Nephron (organoid): Measurements from ENCODE around the gene IL21R.

Experiments used
- H3K27ac Mint-ChIP-seq, 3 experiments: 2 replicates each; pipeline ENCODE4 v1.8.0; 2020; ENCODE audit warnings: mixed read lengths in 3 of 3, mild to moderate bottlenecking in 2 of 3, moderate library complexity in 1 of 3
- H3K27me3 Mint-ChIP-seq: 2 replicates; pipeline ENCODE4 v1.8.0; 2021; ENCODE audit warnings: low read depth, mild to moderate bottlenecking, moderate library complexity, mixed read lengths
- H3K36me3 Mint-ChIP-seq: 2 replicates; pipeline ENCODE4 v1.8.0; 2020; ENCODE audit warnings: low read depth, mixed read lengths
- H3K4me1 Mint-ChIP-seq: 2 replicates; pipeline ENCODE4 v1.8.0; 2020; ENCODE audit warnings: mixed read lengths
- H3K4me3 Mint-ChIP-seq, 3 experiments: 2 replicates each; pipeline ENCODE4 v1.8.0; 2020; ENCODE audit warnings: mild to moderate bottlenecking in 3 of 3, mixed read lengths in 3 of 3, moderate library complexity in 2 of 3
- H3K9me3 Mint-ChIP-seq: 2 replicates; pipeline ENCODE4 v1.8.0; 2020; ENCODE audit warnings: mixed read lengths
- CTCF ChIP-seq, 3 experiments: fragments of 200-600 bp; sonication (generic); IDR thresholded peaks; one replicate each; pipeline ENCODE4 v1.5.0; 2021; ENCODE audit warnings: antibody characterized with exemption in 3 of 3; ENCODE audit not compliant: unreplicated experiment in 3 of 3

The IL21R gene

GRCh38 chr16:27410761-27411160, 8.8 kb downstream of the IL21R start:
- Mint-ChIP-seq H3K9me3 (peaks cover 21% of the 10 kb centered on the region), H3K4me3 (no peak overlapping the region), H3K27me3 (peaks cover 11% of the 10 kb centered on the region), H3K4me1 (peaks cover 8% of the 10 kb centered on the region), H3K36me3 (no peaks in the 10 kb centered on the region), H3K27ac (no peak overlapping the region)
- TF ChIP-seq CTCF (IDR thresholded peaks at IDR 0.05; ENCODE audit: unreplicated experiment in 3 of 3), result no peak

GRCh38 chr16:27413956-27414355, 12.0 kb downstream of the IL21R start:
- no peak overlapping the region for H3K27ac Mint-ChIP-seq
- H3K9me3 Mint-ChIP-seq, result peaks cover 18% of the 10 kb centered on the region
- H3K36me3 Mint-ChIP-seq, result no peaks in the 10 kb centered on the region
- H3K27me3 Mint-ChIP-seq, result peaks cover 4% of the 10 kb centered on the region
- no peak for TF ChIP-seq CTCF (IDR thresholded peaks at IDR 0.05; ENCODE audit: unreplicated experiment in 3 of 3)
- no peaks in the 10 kb centered on the region for H3K4me1 Mint-ChIP-seq
- H3K4me3 Mint-ChIP-seq, result no peak overlapping the region

GRCh38 chr16:27414788-27415431, 12.9 kb downstream of the IL21R start:
- Mint-ChIP-seq H3K4me3 (no peak overlapping the region), H3K36me3 (no peaks in the 10 kb centered on the region), H3K27me3 (peaks cover 4% of the 10 kb centered on the region), H3K9me3 (peaks cover 18% of the 10 kb centered on the region), H3K4me1 (no peaks in the 10 kb centered on the region), H3K27ac (no peak overlapping the region)
- TF ChIP-seq CTCF (IDR thresholded peaks at IDR 0.05; ENCODE audit: unreplicated experiment in 3 of 3), result no peak

GRCh38 chr16:27417047-27417671, 15.2 kb downstream of the IL21R start:
- Mint-ChIP-seq H3K9me3 (peaks cover 24% of the 10 kb centered on the region), H3K4me1 (no peaks in the 10 kb centered on the region), H3K27me3 (peaks cover 3% of the 10 kb centered on the region), H3K27ac (no peak overlapping the region), H3K4me3 (no peak overlapping the region), H3K36me3 (no peaks in the 10 kb centered on the region)
- no peak for TF ChIP-seq CTCF (IDR thresholded peaks at IDR 0.05; ENCODE audit: unreplicated experiment in 3 of 3)

DNA sequence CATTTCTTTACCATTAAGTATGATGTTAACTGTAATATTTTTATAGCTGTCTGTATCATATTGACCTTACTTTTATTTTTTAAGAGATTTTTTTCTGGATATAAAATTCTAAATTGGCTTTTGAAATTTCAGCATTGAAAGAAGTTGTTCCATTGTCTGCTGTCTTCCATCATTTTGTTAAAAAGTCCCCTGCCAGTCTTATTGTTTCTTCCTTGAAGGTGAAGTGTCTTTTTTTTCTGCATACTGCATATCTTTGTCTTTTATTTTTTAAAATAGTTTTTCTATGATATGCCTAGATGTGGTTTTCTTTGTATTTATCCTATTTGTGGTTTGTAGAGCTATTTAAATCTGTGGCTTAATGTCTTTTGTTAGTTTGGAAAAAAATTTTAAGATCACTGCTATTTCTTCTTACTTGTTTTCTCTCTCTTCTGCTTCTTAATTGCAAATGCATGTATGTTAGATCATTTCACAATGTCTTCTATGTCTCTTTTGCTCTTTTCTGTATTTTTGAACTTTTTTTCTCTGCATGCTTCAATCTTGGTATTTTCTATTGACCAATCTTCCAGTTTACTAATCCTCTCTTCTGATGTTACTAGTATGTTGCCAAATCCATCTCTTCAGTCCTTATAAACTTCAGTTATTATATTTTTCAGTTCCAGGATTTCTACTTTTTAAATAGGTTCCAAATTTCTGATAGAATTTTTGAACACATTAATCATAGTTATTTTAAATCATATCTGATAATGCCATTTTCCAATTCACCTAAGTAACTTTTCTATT, 20.2 kb downstream of the IL21R start:
- Mint-ChIP-seq H3K27me3 (peaks cover 6% of the 10 kb centered on the region), H3K4me3 (no peak overlapping the region), H3K4me1 (no peaks in the 10 kb centered on the region), H3K27ac (no peak overlapping the region), H3K36me3 (no peaks in the 10 kb centered on the region), H3K9me3 (peaks cover 22% of the 10 kb centered on the region)
- TF ChIP-seq CTCF (IDR thresholded peaks at IDR 0.05; ENCODE audit: unreplicated experiment in 3 of 3), result no peak
